Ovary (tissue), 9 donors: ENCODE results near the gene PKP3. TPM values are rescaled to one million over a fixed set of nuclear protein-coding genes. Genes with fewer than 3 reads are reported as not detected.

Source experiments
- DNase-seq, 5 donors: peaks; one replicate each; pipeline ENCODE4 v3.0.0-alpha.2; 2019 to 2020
- H3K27ac ChIP-seq, 2 donors: fragments of 200-600 bp; one replicate each; pipeline versions ENCODE4 v1.5.1 to v1.8.0; 2019 to 2022
- H3K27me3 ChIP-seq: fragments of 200-600 bp; one replicate; pipeline ENCODE4 v1.8.0; 2022
- H3K36me3 ChIP-seq: fragments of 200-600 bp; sonication (generic); one replicate; pipeline ENCODE4 v1.5.1; 2019
- H3K4me1 ChIP-seq: one replicate; pipeline ENCODE4 v1.8.1; 2013; ENCODE audit warnings: mild to moderate bottlenecking, moderate library complexity; ENCODE audit not compliant: insufficient read depth
- H3K4me3 ChIP-seq: fragments of 200-600 bp; sonication (generic); one replicate; pipeline ENCODE4 v1.5.1; 2017
- H3K9me3 ChIP-seq, 2 donors: fragments of 200-600 bp in 1 of 2; sonication (generic) in 1 of 2; one replicate each; pipeline versions ENCODE4 v1.5.1 to v1.8.1; 2013 to 2019; ENCODE audit warnings: mild to moderate bottlenecking in 1 of 2, moderate library complexity in 1 of 2
- EP300 ChIP-seq: sonication (generic); formaldehyde crosslinking; IDR thresholded peaks from one replicate; pipeline ENCODE4 v1.6.1; 2017; ENCODE audit warnings: antibody characterized with exemption
- POLR2A ChIP-seq: fragments of 450-650 bp; IDR thresholded peaks from one replicate; pipeline ENCODE4 v1.6.1; 2017; ENCODE audit warnings: antibody characterized with exemption, mild to moderate bottlenecking, moderate library complexity
- whole genome bisulfite sequencing, 3 donors: extraction: QIAGEN DNeasy Blood & Tissue Kit in 1 of 3; methylation state at CpG; one replicate each; pipeline versions ENCODE4 v1.1.5 to v1.1.7; 2013 to 2017; 5-methylcytosine and 5-hydroxymethylcytosine counted together
- intact Hi-C, 4 donors: fragments of 100-400 bp; cut with DNase I; formaldehyde crosslinking; loops; one replicate each; pipeline versions ENCODE4 v1.11.0 to v1.15.1; 2022 to 2023
- polyA plus RNA-seq, 2 donors: library from polyadenylated mRNA; stranded (reverse); fragments of 200-250 nt in 1 of 2; fragments of 350-450 nt in 1 of 2; fragmentation: Illumina TruSeq in 1 of 2; extraction: RNeasy Lipid Tissue Mini Kit (QIAGEN cat#74804) in 1 of 2; gene quantifications; one replicate each; pipeline ENCODE4 v1.2.3, GENCODE V29; 2013 to 2014
- total RNA-seq, 7 donors: library from RNA; depleted of rRNA in 2 of 7; stranded (reverse); fragments of >200 nt in 2 of 7; fragmentation: NEBNext Ultra II Directional in 3 of 7; extraction: Animal tissue kit (Norgen Biotek cat#: 25700) in 3 of 7; gene quantifications; one replicate each; pipeline versions ENCODE4 v1.1.0 to v1.2.4, GENCODE V29; 2016 to 2023
- TF ChIP-seq, protein P1 (sequence below), 3 donors: fragments of 450-650 bp in 2 of 3; fragments of 200-600 bp in 1 of 3; IDR thresholded peaks; one replicate each; pipeline versions ENCODE4 v1.5.1 to v1.8.0; 2016 to 2022; ENCODE audit warnings: antibody characterized with exemption in 3 of 3, mild to moderate bottlenecking in 1 of 3
- donor health status: DM: no; HTN: no; CAD: no; lungs with moderate emphysema.
- donor health status: DM: no; HTN: no; CAD: no.
- donor health status: Bipolar disorder and iron deficiency.
- donor health status: DM: yes; HTN: yes; CAD: no.
- donor health status: DM: no; HTN: no; CAD: no.
- donor health status: DM: yes; HTN: yes; CAD: no.

Gene PKP3
- total and polyA plus RNA-seq, 9 donors: 0.21 to 56.8 (median 3.0) TPM; not detected in 1

DNA sequence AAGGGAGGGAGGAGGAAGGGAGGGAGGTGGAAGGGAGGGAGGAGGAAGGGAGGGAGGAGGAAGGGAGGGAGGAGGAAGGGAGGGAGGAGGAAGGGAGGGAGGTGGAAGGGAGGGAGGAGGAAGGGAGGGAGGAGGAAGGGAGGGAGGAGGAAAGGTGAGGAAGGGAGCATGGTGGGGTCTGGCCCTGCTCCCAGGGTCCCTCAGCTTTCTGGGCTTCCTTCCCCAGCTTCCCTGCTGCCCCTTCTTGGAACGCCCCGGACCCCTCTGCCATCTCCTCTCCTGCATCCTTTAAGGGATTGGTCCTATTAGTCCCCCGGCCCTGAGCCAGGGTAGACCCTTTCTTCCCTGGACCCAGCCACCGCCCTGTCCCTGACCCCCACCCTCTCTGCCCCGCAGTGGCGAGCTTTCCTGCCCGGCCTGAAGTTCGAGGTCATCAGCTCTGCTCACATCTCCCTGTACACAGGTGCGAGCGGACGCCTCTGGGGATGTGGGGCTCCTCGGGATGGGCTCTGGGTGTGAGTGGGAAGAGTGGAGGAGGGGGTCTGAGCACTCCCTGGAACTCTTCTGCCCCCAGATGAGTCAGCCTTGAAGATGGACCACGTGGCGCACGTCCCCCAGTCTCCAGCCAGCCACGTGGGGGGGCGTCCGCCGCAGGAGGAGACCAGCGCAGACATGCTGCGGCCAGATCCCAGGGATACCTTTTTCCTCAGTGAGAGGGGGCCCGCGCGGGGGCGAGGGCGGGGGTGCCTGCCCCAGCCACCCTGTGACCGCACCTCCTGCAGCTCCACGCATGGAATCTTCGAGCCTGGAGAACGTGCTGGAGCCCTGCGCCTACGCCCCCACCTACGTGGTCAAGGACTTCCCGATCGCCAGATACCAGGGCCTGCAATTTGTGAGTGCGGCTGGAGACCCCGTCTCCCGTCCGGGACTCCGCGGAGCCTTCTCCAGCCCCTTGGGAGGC lies 18.7 kb upstream of the PKP3 start:
- no peak for TF ChIP-seq POLR2A
- no peak for TF ChIP-seq EP300
- TF ChIP-seq, protein P1, sequence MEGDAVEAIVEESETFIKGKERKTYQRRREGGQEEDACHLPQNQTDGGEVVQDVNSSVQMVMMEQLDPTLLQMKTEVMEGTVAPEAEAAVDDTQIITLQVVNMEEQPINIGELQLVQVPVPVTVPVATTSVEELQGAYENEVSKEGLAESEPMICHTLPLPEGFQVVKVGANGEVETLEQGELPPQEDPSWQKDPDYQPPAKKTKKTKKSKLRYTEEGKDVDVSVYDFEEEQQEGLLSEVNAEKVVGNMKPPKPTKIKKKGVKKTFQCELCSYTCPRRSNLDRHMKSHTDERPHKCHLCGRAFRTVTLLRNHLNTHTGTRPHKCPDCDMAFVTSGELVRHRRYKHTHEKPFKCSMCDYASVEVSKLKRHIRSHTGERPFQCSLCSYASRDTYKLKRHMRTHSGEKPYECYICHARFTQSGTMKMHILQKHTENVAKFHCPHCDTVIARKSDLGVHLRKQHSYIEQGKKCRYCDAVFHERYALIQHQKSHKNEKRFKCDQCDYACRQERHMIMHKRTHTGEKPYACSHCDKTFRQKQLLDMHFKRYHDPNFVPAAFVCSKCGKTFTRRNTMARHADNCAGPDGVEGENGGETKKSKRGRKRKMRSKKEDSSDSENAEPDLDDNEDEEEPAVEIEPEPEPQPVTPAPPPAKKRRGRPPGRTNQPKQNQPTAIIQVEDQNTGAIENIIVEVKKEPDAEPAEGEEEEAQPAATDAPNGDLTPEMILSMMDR (IDR thresholded peaks at IDR 0.05): no peak
- no peaks in the 10 kb centered on the region for H3K4me1 ChIP-seq
- H3K36me3 ChIP-seq: no peaks in the 10 kb centered on the region
- no peaks in the 10 kb centered on the region for H3K27me3 ChIP-seq
- peak in 1 of 5 donors; percentile 68 for DNase-seq
- H3K4me3 ChIP-seq: no peak overlapping the region
- intact Hi-C loops: loop anchor here in 1 of 4 donors (5.0 kb wide), 1 partner anchor 83 kb away; no protein-coding TSS in a partner anchor
- H3K27ac ChIP-seq: no peak overlapping the region
- H3K9me3 ChIP-seq: no peaks in the 10 kb centered on the region
- 50 to 75% (median 59%) methylated on average over 38 to 41 of the region's 41 CpGs for WGBS, 3 donors

DNA sequence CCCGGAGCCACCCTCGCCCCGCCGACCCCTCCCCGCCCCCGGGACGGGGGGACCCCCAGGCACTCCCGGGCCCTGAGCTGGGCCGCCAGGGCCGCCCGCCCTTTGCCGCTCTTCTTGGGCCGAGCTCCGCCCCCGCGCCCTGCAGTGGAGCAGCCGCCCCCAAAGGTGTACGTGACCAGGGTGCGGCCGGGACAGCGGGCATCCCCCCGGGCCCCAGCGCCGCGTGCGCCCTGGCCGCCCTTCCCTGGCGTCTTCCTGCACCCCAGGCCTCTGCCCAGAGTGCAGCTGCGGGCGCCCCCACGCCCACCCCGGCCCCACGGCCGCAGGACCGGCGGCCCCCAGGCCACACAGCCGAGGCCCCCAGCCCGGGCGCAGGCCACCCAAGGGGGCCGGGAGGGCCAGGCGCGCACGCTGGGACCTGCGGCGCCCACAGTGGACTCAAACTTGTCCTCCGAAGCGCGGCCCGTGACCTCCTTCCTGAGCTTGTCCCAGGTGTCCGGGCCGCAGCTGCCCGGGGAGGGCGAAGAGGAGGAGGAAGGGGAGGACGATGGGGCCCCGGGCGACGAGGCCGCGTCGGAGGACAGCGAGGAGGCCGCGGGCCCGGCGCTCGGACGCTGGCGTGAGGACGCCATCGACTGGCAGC lies 17.4 kb upstream of the PKP3 start:
- 92 to 97% (median 96%) methylated on average over 62 to 70 of the region's 70 CpGs for whole genome bisulfite sequencing, 3 donors
- Histone ChIP-seq H3K36me3 (no peaks in the 10 kb centered on the region), H3K27me3 (no peaks in the 10 kb centered on the region), H3K9me3 (no peaks in the 10 kb centered on the region), H3K4me1 (no peaks in the 10 kb centered on the region), H3K27ac (no peak overlapping the region), H3K4me3 (no peak overlapping the region)
- TF ChIP-seq POLR2A (no peak), EP300 (no peak)
- TF ChIP-seq, protein P1 (IDR thresholded peaks at IDR 0.05): no peak
- peak in 1 of 5 donors; percentile 39 for DNase-seq
- intact Hi-C loops: loop anchor here in 1 of 4 donors (5.0 kb wide), 1 partner anchor 84 kb away; no protein-coding TSS in a partner anchor

DNA sequence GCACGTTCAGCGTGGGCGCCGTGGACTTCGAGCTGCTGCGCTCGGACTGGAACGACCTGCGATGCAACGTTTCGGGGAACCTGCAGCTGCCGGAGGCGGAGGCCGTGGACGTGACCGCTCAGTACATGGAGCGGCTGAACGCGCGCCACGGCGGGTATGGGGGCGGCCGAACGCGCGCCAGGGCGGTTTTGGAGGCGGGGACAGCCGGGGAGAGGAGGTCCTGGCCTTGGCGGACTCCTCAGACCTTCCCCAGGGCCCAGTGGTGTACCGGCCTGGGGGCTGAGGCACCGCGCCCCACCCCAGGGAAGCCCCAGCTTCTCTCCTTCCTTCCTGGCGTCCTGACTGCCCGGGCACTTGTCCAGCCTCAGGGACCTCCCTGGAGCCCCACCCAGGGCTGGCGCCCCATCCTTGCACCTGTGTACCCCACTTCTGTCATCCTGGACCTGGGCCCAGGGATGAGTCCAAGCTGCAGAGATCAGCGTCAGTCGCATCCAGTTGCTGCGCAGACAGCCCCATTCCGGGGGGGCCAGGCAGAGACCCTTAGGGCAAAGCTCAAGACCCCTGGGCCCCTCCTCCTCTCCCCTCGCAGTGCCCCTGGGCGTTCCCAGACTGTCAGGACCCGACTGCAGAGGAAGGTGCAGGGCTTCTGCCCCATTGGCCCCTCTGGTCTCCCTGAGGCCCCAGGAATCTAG lies 16.7 kb upstream of the PKP3 start:
- 85 to 89% (median 86%) methylated on average over 44 of the region's 44 CpGs for WGBS, 3 donors
- Histone ChIP-seq H3K27me3 (no peaks in the 10 kb centered on the region), H3K4me3 (no peak overlapping the region), H3K4me1 (no peaks in the 10 kb centered on the region), H3K36me3 (no peaks in the 10 kb centered on the region), H3K27ac (no peak overlapping the region), H3K9me3 (no peaks in the 10 kb centered on the region)
- DNase-seq: peak in 1 of 5 donors; percentile 41
- intact Hi-C loops: loop anchor here in 1 of 4 donors (5.0 kb wide), 1 partner anchor 85 kb away; no protein-coding TSS in a partner anchor
- TF ChIP-seq POLR2A (no peak), EP300 (no peak)
- TF ChIP-seq, protein P1 (IDR thresholded peaks at IDR 0.05): no peak
